ENCODE measurements around the gene PLCH1.

DNA sequence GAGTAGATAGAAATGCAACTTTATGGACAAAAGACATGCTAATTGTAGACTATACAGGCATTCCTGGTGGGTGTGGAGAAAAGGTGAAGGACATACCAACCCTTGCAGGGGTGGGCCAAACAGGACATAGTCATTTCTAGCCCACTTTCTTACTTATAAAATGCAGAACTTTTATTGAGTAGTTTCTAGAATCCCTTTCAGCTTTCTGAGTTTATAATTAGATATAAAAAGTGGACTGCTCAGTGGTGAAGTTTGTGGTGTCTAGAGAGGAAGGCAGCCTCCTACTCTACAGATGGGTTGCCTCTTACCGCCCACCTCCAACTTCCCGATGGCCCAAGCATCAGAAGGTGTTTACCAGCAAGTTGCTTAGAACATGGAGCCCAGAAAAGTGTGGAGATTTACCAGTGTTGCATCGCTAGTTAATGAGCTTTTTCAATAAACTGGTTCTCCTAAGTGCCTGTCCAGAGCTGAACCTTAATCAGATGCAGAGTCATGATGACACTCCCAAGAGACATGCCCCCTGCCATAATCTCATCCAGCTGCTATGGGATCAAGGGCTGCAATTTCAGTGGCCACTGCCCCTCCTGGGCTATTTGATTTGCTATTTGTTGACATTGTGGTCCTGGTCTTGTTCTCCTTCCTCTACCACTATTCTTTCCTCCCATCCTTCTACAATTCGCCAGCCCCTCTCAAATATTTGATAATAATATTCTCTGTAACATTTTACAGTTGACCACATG lies 373.9 kb downstream of the PLCH1 start:
- TF ChIP-seq CTCF (IDR thresholded peaks at IDR 0.05; ENCODE audit: insufficient read depth, low read length), result no peak
- no peak for TF ChIP-seq REST (IDR thresholded peaks at IDR 0.05; ENCODE audit: insufficient replicate concordance, low read depth)
- no peak for TF ChIP-seq POLR2AphosphoS5 (IDR thresholded peaks at IDR 0.05; ENCODE audit: low read depth)
- TF ChIP-seq GABPA (IDR thresholded peaks at IDR 0.05; ENCODE audit: low read depth), result no peak

Measured in HL-60 (cell line).